Measurements from ENCODE around the gene C11orf21. TPM values are rescaled to one million over a fixed set of nuclear protein-coding genes. Genes with fewer than 3 reads are reported as not detected.

C11orf21 gene
- polyA plus RNA-seq, 1 donor (not counting 4 experiments of a cell fraction or from before 2014, with no cell fraction given) = not detected

DNA sequence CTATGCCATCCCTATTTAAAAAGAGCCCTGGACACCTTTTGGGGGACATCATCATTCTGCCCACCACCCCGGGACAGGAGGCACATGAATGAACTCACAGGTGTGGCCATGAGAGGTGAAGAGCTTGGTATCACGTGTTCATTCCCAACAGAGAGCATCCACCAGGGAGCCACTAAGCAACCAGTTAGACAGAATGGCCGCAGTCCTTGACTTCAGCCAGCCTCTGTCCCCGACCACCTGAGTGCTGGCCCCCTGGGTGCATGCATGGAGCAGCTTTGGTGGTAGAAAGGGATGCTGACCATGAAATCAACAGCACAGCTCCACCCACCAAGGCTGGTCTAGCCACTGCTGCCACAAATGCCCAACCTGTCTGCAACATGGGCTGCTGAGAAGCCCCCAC lies 44.3 kb upstream of the C11orf21 start:
- Histone ChIP-seq H3K9me1 (ENCODE audit: control insufficient read depth, extremely low read depth, insufficient read depth, low read length) (no peaks in the 10 kb centered on the region), H3K9ac (ENCODE audit: control insufficient read depth, extremely low read depth, insufficient read depth, low read length) (no peak overlapping the region), H2AFZ (ENCODE audit: control insufficient read depth, low read length) (no peak overlapping the region), H3K27ac (ENCODE audit: control insufficient read depth, insufficient read depth, low read length) (no peak overlapping the region), H3K4me3 (ENCODE audit: control insufficient read depth in 2 of 3, extremely low read depth in 1 of 3, insufficient read depth in 2 of 3, low read depth in 1 of 3, low read length in 3 of 3) (no peak overlapping the region), H3K36me3 (ENCODE audit: control insufficient read depth in 2 of 2, extremely low read depth in 1 of 2, insufficient read depth in 2 of 2, low read length in 2 of 2) (no peaks in the 10 kb centered on the region), H3K79me2 (ENCODE audit: control insufficient read depth, insufficient read depth, low read length) (no peaks in the 10 kb centered on the region), H3K4me2 (ENCODE audit: control insufficient read depth, extremely low read depth, insufficient read depth, low read depth, low read length) (no peak overlapping the region), H3K9me3 (ENCODE audit: control insufficient read depth, low read depth, low read length) (peaks cover 3% of the 10 kb centered on the region), H3K27me3 (ENCODE audit: control insufficient read depth, extremely low read depth, insufficient read depth, low read length) (no peaks in the 10 kb centered on the region), H4K20me1 (ENCODE audit: control insufficient read depth, extremely low read depth, insufficient read depth, low read length) (no peaks in the 10 kb centered on the region), H3K4me1 (ENCODE audit: control insufficient read depth, extremely low read depth, insufficient read depth, low read length) (no peaks in the 10 kb centered on the region)
- no peak for FAIRE-seq
- dilution Hi-C loops (cut with MboI; ENCODE audit: extremely low pct_ligation_motif_present, low sequenced_read_pairs) = no loop called here
- TF ChIP-seq, protein P1, sequence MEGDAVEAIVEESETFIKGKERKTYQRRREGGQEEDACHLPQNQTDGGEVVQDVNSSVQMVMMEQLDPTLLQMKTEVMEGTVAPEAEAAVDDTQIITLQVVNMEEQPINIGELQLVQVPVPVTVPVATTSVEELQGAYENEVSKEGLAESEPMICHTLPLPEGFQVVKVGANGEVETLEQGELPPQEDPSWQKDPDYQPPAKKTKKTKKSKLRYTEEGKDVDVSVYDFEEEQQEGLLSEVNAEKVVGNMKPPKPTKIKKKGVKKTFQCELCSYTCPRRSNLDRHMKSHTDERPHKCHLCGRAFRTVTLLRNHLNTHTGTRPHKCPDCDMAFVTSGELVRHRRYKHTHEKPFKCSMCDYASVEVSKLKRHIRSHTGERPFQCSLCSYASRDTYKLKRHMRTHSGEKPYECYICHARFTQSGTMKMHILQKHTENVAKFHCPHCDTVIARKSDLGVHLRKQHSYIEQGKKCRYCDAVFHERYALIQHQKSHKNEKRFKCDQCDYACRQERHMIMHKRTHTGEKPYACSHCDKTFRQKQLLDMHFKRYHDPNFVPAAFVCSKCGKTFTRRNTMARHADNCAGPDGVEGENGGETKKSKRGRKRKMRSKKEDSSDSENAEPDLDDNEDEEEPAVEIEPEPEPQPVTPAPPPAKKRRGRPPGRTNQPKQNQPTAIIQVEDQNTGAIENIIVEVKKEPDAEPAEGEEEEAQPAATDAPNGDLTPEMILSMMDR (optimal IDR thresholded peaks at IDR 0.05 in 1 of 3, IDR thresholded peaks at IDR 0.05 in 1 of 3, conservative IDR thresholded peaks at IDR 0.05 in 1 of 3; ENCODE audit: extremely low read depth in 1 of 3, insufficient read depth in 2 of 3, low read length in 3 of 3) = no peak
- TF ChIP-seq EZH2 (IDR thresholded peaks at IDR 0.05; ENCODE audit: low read length) = no peak
- DNase-seq (ENCODE audit: low read depth, low spot score) = no peak

DNA sequence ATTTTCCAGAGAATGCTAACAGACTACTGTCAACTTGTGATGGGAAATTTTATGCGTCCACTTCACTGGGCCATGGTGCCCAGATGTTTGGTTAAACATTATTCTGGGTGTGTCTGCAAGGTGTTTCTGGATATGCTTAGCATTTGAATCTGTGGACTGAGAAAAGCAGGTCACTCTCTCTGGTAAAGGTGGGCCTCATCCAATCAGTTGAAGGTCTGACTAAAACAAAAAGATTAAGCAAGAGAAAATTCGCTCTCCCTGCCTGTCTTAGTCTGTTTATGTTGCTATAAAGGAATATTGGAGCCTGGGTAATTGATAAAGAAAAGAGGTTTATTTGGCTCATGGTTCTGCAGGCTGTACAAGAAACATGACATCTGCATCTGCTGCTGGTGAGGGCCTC lies 43.3 kb upstream of the C11orf21 start:
- no peak overlapping the region for H3K4me2 ChIP-seq (ENCODE audit: control insufficient read depth, extremely low read depth, insufficient read depth, low read depth, low read length)
- H2AFZ ChIP-seq (ENCODE audit: control insufficient read depth, low read length) = no peak overlapping the region
- H3K4me3 ChIP-seq (ENCODE audit: control insufficient read depth in 2 of 3, extremely low read depth in 1 of 3, insufficient read depth in 2 of 3, low read depth in 1 of 3, low read length in 3 of 3) = no peak overlapping the region
- no peaks in the 10 kb centered on the region for H3K4me1 ChIP-seq (ENCODE audit: control insufficient read depth, extremely low read depth, insufficient read depth, low read length)
- H3K79me2 ChIP-seq (ENCODE audit: control insufficient read depth, insufficient read depth, low read length) = no peaks in the 10 kb centered on the region
- no peak overlapping the region for H3K9ac ChIP-seq (ENCODE audit: control insufficient read depth, extremely low read depth, insufficient read depth, low read length)
- no peaks in the 10 kb centered on the region for H3K9me1 ChIP-seq (ENCODE audit: control insufficient read depth, extremely low read depth, insufficient read depth, low read length)
- dilution Hi-C loops (cut with MboI; ENCODE audit: extremely low pct_ligation_motif_present, low sequenced_read_pairs) = no loop called here
- DNase-seq (ENCODE audit: low read depth, low spot score) (no peak), FAIRE-seq (no peak)
- H4K20me1 ChIP-seq (ENCODE audit: control insufficient read depth, extremely low read depth, insufficient read depth, low read length) = no peaks in the 10 kb centered on the region
- no peak for TF ChIP-seq EZH2 (IDR thresholded peaks at IDR 0.05; ENCODE audit: low read length)
- TF ChIP-seq, protein P1 (optimal IDR thresholded peaks at IDR 0.05 in 1 of 3, IDR thresholded peaks at IDR 0.05 in 1 of 3, conservative IDR thresholded peaks at IDR 0.05 in 1 of 3; ENCODE audit: extremely low read depth in 1 of 3, insufficient read depth in 2 of 3, low read length in 3 of 3) = no peak
- no peak overlapping the region for H3K27ac ChIP-seq (ENCODE audit: control insufficient read depth, insufficient read depth, low read length)
- no peaks in the 10 kb centered on the region for H3K36me3 ChIP-seq (ENCODE audit: control insufficient read depth in 2 of 2, extremely low read depth in 1 of 2, insufficient read depth in 2 of 2, low read length in 2 of 2)
- H3K27me3 ChIP-seq (ENCODE audit: control insufficient read depth, extremely low read depth, insufficient read depth, low read length) = no peaks in the 10 kb centered on the region
- peaks cover 3% of the 10 kb centered on the region for H3K9me3 ChIP-seq (ENCODE audit: control insufficient read depth, low read depth, low read length)
